ENCODE data around the gene BIRC6. TPM values are rescaled to one million over a fixed set of nuclear protein-coding genes. Genes with fewer than 3 reads are reported as not detected.
"Not testable (repeated sequence)": the region's sequence is repeated elsewhere in the genome, so short reads cannot be mapped to it uniquely, and the experiment has no call there.

Gene BIRC6
- total and polyA plus RNA-seq, 2 donors (not counting 1 experiment from before 2014, with no cell fraction given) = 46.7 to 162 TPM

GRCh38 chr2:32538735-32539134, 181.9 kb downstream of the BIRC6 start:
- Histone ChIP-seq H3K27me3 (ENCODE audit: control insufficient read depth, insufficient read depth, low read length) (no peaks in the 10 kb centered on the region), H3K79me2 (ENCODE audit: control insufficient read depth, insufficient read depth, low read length) (no peaks in the 10 kb centered on the region), H3K9me3 (ENCODE audit: control insufficient read depth, insufficient read depth, low read depth, low read length) (no peaks in the 10 kb centered on the region), H3K4me2 (ENCODE audit: extremely low read depth, insufficient read depth, low read length) (no peak overlapping the region), H3K36me3 (ENCODE audit: control insufficient read depth, insufficient read depth, low read length) (peaks cover 5% of the 10 kb centered on the region), H3K4me1 (ENCODE audit: control insufficient read depth, extremely low read depth, insufficient read depth, low read length) (no peaks in the 10 kb centered on the region), H3K4me3 (replicated peaks in 1 of 4; ENCODE audit: control extremely low read depth in 1 of 4, insufficient read depth in 1 of 4, low read depth in 3 of 4, low read length in 4 of 4) (no peak overlapping the region), H4K20me1 (ENCODE audit: control insufficient read depth, extremely low read depth, insufficient read depth, low read length) (no peaks in the 10 kb centered on the region), H3K27ac (ENCODE audit: insufficient read depth, low read length) (no peak overlapping the region), H2AFZ (ENCODE audit: low read length) (no peak overlapping the region), H3K9ac (ENCODE audit: insufficient read depth, low read length) (no peak overlapping the region)
- no peak for TF ChIP-seq EZH2 (IDR thresholded peaks at IDR 0.05; ENCODE audit: low read length, missing control alignments)
- no peak for TF ChIP-seq CTCF (conservative IDR thresholded peaks at IDR 0.05 in 1 of 2, IDR thresholded peaks at IDR 0.05 in 1 of 2; ENCODE audit: low read depth in 1 of 2, low read length in 2 of 2)
- DNase-seq (ENCODE audit: low read depth in 2 of 2) = no peak

- H3K27me3 ChIP-seq (ENCODE audit: control insufficient read depth, insufficient read depth, low read length); H3K4me2 ChIP-seq (ENCODE audit: extremely low read depth, insufficient read depth, low read length); H3K79me2 ChIP-seq (ENCODE audit: control insufficient read depth, insufficient read depth, low read length); H4K20me1 ChIP-seq (ENCODE audit: control insufficient read depth, extremely low read depth, insufficient read depth, low read length); H2AFZ ChIP-seq (ENCODE audit: low read length); DNase-seq (ENCODE audit: low read depth in 2 of 2); H3K36me3 ChIP-seq (ENCODE audit: control insufficient read depth, insufficient read depth, low read length); H3K27ac ChIP-seq (ENCODE audit: insufficient read depth, low read length); H3K4me3 ChIP-seq (replicated peaks in 1 of 4; ENCODE audit: control extremely low read depth in 1 of 4, insufficient read depth in 1 of 4, low read depth in 3 of 4, low read length in 4 of 4); H3K4me1 ChIP-seq (ENCODE audit: control insufficient read depth, extremely low read depth, insufficient read depth, low read length); H3K9me3 ChIP-seq (ENCODE audit: control insufficient read depth, insufficient read depth, low read depth, low read length); H3K9ac ChIP-seq (ENCODE audit: insufficient read depth, low read length): not testable (repeated sequence)
Observed at GRCh38 chr2:32552483-32552882, 195.7 kb downstream of the BIRC6 start.

- Histone ChIP-seq H3K79me2 (ENCODE audit: control insufficient read depth, insufficient read depth, low read length) (no peaks in the 10 kb centered on the region), H3K4me3 (replicated peaks in 1 of 4; ENCODE audit: control extremely low read depth in 1 of 4, insufficient read depth in 1 of 4, low read depth in 3 of 4, low read length in 4 of 4) (no peak overlapping the region), H3K9me3 (ENCODE audit: control insufficient read depth, insufficient read depth, low read depth, low read length) (no peaks in the 10 kb centered on the region), H3K9ac (ENCODE audit: insufficient read depth, low read length) (no peak overlapping the region), H3K4me2 (ENCODE audit: extremely low read depth, insufficient read depth, low read length) (no peak overlapping the region), H3K27me3 (ENCODE audit: control insufficient read depth, insufficient read depth, low read length) (no peaks in the 10 kb centered on the region), H2AFZ (ENCODE audit: low read length) (no peak overlapping the region), H3K36me3 (ENCODE audit: control insufficient read depth, insufficient read depth, low read length) (no peaks in the 10 kb centered on the region), H3K27ac (ENCODE audit: insufficient read depth, low read length) (no peak overlapping the region), H3K4me1 (ENCODE audit: control insufficient read depth, extremely low read depth, insufficient read depth, low read length) (no peaks in the 10 kb centered on the region), H4K20me1 (ENCODE audit: control insufficient read depth, extremely low read depth, insufficient read depth, low read length) (no peaks in the 10 kb centered on the region)
- no peak for TF ChIP-seq EZH2 (IDR thresholded peaks at IDR 0.05; ENCODE audit: low read length, missing control alignments)
- peak; percentile 71 to 80 for TF ChIP-seq CTCF (conservative IDR thresholded peaks at IDR 0.05 in 1 of 2, IDR thresholded peaks at IDR 0.05 in 1 of 2; ENCODE audit: low read depth in 1 of 2, low read length in 2 of 2)
- DNase-seq (ENCODE audit: low read depth in 2 of 2) = peak; percentile 39 to 75
Observed at GRCh38 chr2:32553829-32554432, 197.1 kb downstream of the BIRC6 start.

Data from fibroblast of lung (primary cell).